HepG2 (cell line): Measurements from ENCODE around the gene ARHGAP23. TPM values are rescaled to one million over a fixed set of nuclear protein-coding genes. Genes with fewer than 3 reads are reported as not detected.

ENCODE experiments used
- CREB3 ChIP-seq: sonication (generic); formaldehyde crosslinking; IDR thresholded peaks from 2 replicates; pipeline ENCODE4 v1.5.0; 2020; ENCODE audit warnings: missing genetic modification reagents
- DBP ChIP-seq: sonication (generic); formaldehyde crosslinking; IDR thresholded peaks from 2 replicates; pipeline ENCODE4 v1.4.0; 2020; ENCODE audit warnings: missing genetic modification reagents; ENCODE audit errors: not compliant biosample characterization
- HDAC1 ChIP-seq: sonication (generic); formaldehyde crosslinking; IDR thresholded peaks from 2 replicates; pipeline ENCODE4 v1.5.1; 2020; ENCODE audit warnings: mild to moderate bottlenecking, missing genetic modification reagents
- KDM3A ChIP-seq: IDR thresholded peaks from 2 replicates; pipeline ENCODE4 v1.6.1; 2018; ENCODE audit warnings: low read depth, missing compliant biosample characterization
- MED13 ChIP-seq: sonication (generic); formaldehyde crosslinking; IDR thresholded peaks from 2 replicates; pipeline ENCODE4 v1.5.0; 2020; ENCODE audit warnings: missing genetic modification reagents
- MEF2D ChIP-seq: sonication (generic); formaldehyde crosslinking; IDR thresholded peaks from 2 replicates; pipeline ENCODE4 v1.5.1; 2020; ENCODE audit warnings: mild to moderate bottlenecking, missing genetic modification reagents
- MIER3 ChIP-seq: IDR thresholded peaks from 2 replicates; pipeline ENCODE4 v1.6.1; 2016; ENCODE audit warnings: missing compliant biosample characterization, borderline replicate concordance
- POLR2AphosphoS2 ChIP-seq: IDR thresholded peaks from 2 replicates; pipeline ENCODE4 v1.6.1; 2011; ENCODE audit warnings: low read depth, low read length, improper control_type of control experiment
- RARG ChIP-seq: sonication (generic); formaldehyde crosslinking; IDR thresholded peaks from 2 replicates; pipeline ENCODE4 v1.4.0; 2020; ENCODE audit warnings: low read depth, mild to moderate bottlenecking, missing genetic modification reagents
- SALL1 ChIP-seq: sonication (generic); formaldehyde crosslinking; IDR thresholded peaks from 2 replicates; pipeline ENCODE4 v1.8.0; 2022; ENCODE audit warnings: mild to moderate bottlenecking, missing genetic modification reagents
- SALL2 ChIP-seq: sonication (generic); formaldehyde crosslinking; IDR thresholded peaks from 2 replicates; pipeline ENCODE4 v1.8.1; 2023; ENCODE audit warnings: mild to moderate bottlenecking, missing genetic modification reagents, inconsistent platforms
- SNRNP70 ChIP-seq: fragments of 200-400 bp; formaldehyde crosslinking; IDR thresholded peaks from 2 replicates; pipeline ENCODE4 v1.6.1; 2017; ENCODE audit warnings: mild to moderate bottlenecking, low read depth, low read length, moderate library complexity
- TFDP2 ChIP-seq: sonication (generic); formaldehyde crosslinking; IDR thresholded peaks from 2 replicates; pipeline ENCODE4 v1.4.0; 2020; ENCODE audit warnings: missing genetic modification reagents
- ZFP36 ChIP-seq: fragments of 150-350 bp; IDR thresholded peaks from 2 replicates; pipeline ENCODE4 v1.6.1; 2018; ENCODE audit warnings: borderline replicate concordance, low read length, low read depth; ENCODE audit not compliant: partially characterized antibody
- ZNF530 ChIP-seq: sonication (generic); formaldehyde crosslinking; IDR thresholded peaks from 2 replicates; pipeline ENCODE4 v1.5.0; 2020; ENCODE audit warnings: low read depth, mild to moderate bottlenecking, missing genetic modification reagents
- ZNF552 ChIP-seq: sonication (generic); formaldehyde crosslinking; IDR thresholded peaks from 2 replicates; pipeline ENCODE4 v1.9.0; 2022; ENCODE audit warnings: missing genetic modification reagents, mild to moderate bottlenecking, borderline replicate concordance
- ZNF619 ChIP-seq: sonication (generic); formaldehyde crosslinking; IDR thresholded peaks from 2 replicates; pipeline ENCODE4 v1.4.0; 2020; ENCODE audit warnings: mild to moderate bottlenecking, missing genetic modification reagents
- ZNF629 ChIP-seq: sonication (generic); formaldehyde crosslinking; conservative IDR thresholded peaks from 2 replicates; pipeline ENCODE4 v1.5.0; 2020; ENCODE audit warnings: missing genetic modification reagents
- polyA plus RNA-seq, 8 experiments: library from polyadenylated mRNA; depleted of rRNA in 3 of 8; stranded (reverse) in 7 of 8; unstranded in 1 of 8; fragments of >200 nt; fragmentation: Illumina TruSeq in 4 of 8; extraction: Trizol in 4 of 8; gene quantifications; 2 replicates each; pipeline versions ENCODE4 v1.2.1 to v1.2.3, GENCODE V29; 2011 to 2016; ENCODE audit warnings: low read depth in 4 of 8, missing spikeins in 1 of 8, mixed read lengths in 1 of 8; ENCODE audit not compliant: insufficient read depth in 1 of 8
- total RNA-seq, 5 experiments: library from RNA; depleted of rRNA; stranded (reverse); fragments of >200 nt; fragmentation: Illumina TruSeq; extraction: Trizol; gene quantifications; 2 replicates each; pipeline ENCODE4 v1.2.3, GENCODE V29; 2016; ENCODE audit warnings: low read depth in 1 of 5

ARHGAP23 gene
- total and polyA plus RNA-seq, 2 of the 13 experiments (the other 11 are each of a cell fraction or from before 2014, with no cell fraction given): 0.03 TPM; not detected in 1

- TF ChIP-seq DBP (CRISPR knock-in tag) (no peak), KDM3A (peak; percentile 82; the same call in 1 of the 2 replicates), MEF2D (CRISPR knock-in tag) (peak; percentile 27; the same call in 1 of the 2 replicates), SALL1 (CRISPR knock-in tag) (peak; percentile 71), CREB3 (CRISPR knock-in tag) (0 out of 2 replicates have a peak, but pooled peaks have one; percentile 40), SALL2 (CRISPR knock-in tag) (peak; percentile 70; the same call in 1 of the 2 replicates), MIER3 (CRISPR knock-in tag) (peak; percentile 61), RARG (CRISPR knock-in tag) (no peak), HDAC1 (CRISPR knock-in tag) (peak; percentile 34; the same call in 1 of the 2 replicates), MED13 (CRISPR knock-in tag) (0 out of 2 replicates have a peak, but pooled peaks have one; percentile 5), POLR2AphosphoS2 (no peak), ZFP36 (no peak), ZNF629 (CRISPR knock-in tag) (0 out of 2 replicates have a peak, but pooled peaks have one; percentile 17), TFDP2 (CRISPR knock-in tag) (peak; percentile 77), ZNF530 (CRISPR knock-in tag) (no peak), ZNF619 (CRISPR knock-in tag) (no peak), SNRNP70 (no peak), ZNF552 (peak; percentile 85)
Observed at GRCh38 chr17:38559051-38559879, 131.0 kb downstream of the ARHGAP23 start (continued).
